Fibroblast of skin of back (primary cell): ENCODE results near the gene TRAPPC1. TPM values are rescaled to one million over a fixed set of nuclear protein-coding genes. Genes with fewer than 3 reads are reported as not detected.
"Not testable (repeated sequence)": the region's sequence is repeated elsewhere in the genome, so short reads cannot be mapped to it uniquely, and the experiment has no call there.

ENCODE experiments used
- DNase-seq: peaks from one replicate; pipeline ENCODE4 v3.0.0-alpha.2; 2013
- polyA plus RNA-seq, 2 experiments: library from polyadenylated mRNA; unstranded; fragments of 120-200 nt; gene quantifications; one replicate each; pipeline ENCODE4 v1.2.1, GENCODE V29; 2013; ENCODE audit not compliant: insufficient read length in 2 of 2

TRAPPC1 gene, protein sequence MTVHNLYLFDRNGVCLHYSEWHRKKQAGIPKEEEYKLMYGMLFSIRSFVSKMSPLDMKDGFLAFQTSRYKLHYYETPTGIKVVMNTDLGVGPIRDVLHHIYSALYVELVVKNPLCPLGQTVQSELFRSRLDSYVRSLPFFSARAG
- 225 TPM for polyA plus RNA-seq (2013, experiment 1 of 2; ENCODE audit: insufficient read length)
- polyA plus RNA-seq (2013, experiment 2 of 2; ENCODE audit: insufficient read length) = 229 TPM

DNA sequence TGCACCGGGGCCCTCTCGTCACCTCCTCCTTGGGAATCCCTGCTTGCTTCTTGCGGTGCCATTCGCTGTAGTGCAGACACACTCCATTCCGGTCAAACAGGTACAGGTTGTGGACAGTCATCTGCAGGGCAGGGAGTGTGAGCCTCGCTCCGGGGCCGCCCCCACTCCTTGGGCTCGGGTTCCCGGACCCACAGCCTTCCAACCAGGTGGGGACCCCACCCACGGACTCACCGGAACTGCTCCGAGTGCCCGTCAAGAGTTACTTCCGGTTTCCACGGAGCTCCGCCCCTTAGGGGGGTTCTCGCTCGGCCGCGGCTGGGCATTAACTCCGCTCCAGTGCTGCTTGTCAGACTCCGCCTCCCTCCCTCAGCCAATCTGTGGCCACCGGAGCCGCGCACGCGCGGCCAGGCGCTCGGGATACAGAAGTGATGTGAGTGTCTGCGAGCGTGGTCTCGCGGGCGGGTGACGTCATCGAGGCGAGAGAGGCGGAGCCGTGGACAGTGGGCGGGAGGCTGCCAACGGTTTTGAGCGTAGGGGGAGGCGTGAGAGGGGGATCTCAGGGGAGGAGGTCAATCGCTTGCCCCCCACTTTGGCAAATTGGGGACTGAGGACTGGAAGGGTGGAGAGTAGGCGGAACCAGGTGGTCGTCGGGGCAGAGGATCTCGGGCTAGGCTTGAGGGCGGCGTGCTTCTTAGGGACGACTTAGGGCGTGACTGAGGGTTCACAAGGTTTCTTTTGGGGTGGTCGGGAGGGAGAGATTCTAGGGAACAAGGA, at the start of gene TRAPPC1, which contains the start of gene CNTROB:
TRAPPC1 (minus strand) TSS at position 238 of the 774 bp plus-strand sequence; CDS start at position 121, 117 bp downstream.
CNTROB (plus strand) TSS at position 498 of the 774 bp plus-strand sequence. CDS start 874 bp downstream, outside the sequence.
- DNase-seq = peak; percentile 99

DNA sequence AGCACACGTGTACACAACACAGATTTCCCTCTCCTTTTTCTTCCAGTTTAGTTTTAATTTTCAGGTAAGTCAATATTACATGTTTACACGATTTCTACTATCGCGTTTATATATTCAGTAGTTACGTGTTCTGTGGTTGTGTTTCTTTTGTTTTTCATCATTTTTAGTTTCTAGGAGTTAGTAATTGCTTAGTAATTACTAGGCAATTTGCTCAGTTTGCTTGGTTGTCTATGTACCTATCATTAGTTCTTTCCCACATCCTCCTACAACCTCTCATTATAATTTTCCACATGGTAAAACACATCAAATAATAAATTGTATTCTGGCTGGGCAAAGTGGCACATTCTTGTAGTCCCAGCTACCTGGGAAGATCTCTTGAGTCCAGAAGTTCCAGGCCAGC, 46.1 kb upstream of the TRAPPC1 start:
- DNase-seq = no peak

DNA sequence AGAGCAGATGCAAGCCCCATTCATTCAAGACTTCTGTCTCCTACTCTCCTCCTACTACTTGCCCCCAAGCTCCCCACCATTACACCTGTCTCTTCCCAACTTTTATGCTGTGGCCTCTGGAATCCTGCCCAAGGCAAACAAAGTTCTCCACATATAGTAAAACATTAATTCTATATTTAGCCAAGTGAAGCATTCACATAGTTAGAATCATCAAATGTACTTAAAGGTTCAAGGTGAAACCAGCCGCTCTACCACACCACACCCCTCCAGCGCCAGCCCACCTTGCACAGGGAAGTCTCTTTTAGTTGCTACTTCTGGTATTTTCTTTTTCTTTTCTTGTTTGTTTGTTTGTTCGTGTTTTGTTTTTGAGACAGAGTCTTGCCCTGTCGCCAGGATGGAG, 45.3 kb upstream of the TRAPPC1 start:
- DNase-seq = no peak

DNA sequence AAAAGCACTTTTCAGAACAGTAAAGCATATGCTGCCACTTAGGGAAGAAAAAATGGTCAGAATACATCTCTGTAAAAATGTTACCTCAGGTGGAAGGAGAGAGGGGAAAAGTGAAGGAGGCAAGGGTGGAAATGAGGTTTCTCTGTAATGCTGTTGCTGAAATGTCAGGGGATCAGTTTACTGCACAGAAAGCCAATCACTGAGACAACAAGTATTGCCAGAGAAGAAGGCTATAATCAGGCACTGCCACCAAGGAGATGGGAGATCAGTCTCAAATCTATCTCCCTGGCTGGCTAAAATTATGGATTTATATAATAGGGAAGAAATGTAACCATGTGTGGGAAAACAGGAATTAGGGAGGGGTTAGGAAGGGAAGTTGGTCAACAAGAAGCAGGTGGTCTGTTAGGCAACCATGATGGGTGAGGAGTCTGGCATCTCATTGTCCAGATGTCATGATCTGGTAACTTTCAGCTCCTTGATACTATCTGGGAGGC, 42.9 kb upstream of the TRAPPC1 start:
- no peak for DNase-seq

DNA sequence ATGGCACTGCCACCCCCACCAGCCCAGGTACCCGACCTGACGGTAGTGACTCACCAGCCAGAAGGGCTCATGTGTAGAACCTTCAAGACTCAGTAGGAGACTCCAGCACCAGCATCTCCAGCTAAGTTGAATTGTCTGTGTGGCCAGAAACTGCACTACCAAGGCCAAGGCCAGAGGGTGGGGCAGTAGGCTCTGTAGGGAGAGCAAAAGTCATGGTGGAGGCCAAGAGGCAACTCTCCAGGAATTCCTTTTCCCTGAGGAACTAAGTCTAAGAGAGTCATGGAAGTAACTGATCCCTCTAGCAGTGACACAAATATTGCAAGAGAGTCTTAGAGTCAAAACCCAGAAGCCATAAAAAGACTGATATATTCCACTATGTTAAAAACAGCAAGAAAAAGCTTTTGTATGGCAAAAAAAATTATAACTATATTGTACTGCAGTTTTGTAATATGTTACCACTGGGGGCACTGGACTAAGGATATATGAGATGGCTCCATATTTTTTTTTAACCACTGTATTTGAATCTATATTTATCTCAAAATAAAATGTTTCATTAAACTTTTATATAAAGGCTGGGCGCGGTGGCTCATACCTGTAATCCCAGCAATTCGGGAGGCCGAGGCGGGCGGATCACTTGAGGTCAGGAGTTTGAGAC, 40.5 kb upstream of the TRAPPC1 start:
- DNase-seq = no peak

DNA sequence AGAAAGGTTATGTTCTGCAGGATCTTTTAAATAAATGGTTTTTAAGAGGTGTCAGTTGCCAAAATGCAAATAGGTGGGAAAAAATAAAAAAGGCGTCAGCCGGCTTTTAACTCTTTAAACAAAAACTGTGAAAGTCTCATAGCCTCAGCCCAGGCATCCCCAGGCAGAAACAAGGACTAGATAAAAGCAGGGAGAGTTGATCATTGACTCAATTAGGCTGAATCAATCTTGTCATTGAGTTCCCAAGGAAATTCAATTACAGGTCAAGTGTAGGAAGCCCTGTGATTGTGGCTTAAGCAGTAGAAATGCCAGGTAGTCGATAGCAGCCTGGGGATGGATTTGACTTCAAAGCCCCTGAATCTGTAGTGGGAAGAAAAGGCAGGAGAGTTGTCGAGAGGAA, 39.9 kb upstream of the TRAPPC1 start:
- DNase-seq = no peak

DNA sequence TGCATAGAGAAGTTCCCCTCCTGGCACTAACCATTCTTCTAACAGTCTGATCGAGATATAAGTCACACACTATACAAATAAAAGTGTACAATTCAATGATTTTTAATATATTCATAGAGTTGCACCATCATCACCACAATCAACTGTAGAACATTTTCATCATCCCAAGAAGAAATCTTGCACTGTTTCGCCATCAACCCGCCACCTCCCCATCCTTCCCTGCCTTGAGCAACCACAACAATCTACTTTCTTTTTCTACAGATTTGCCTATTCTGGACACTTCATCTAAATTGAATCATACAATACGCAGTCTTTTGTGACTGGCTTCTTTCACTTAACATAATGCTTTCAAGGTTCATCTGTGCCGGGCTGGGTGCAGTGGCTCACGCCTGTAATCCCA, 37.7 kb upstream of the TRAPPC1 start:
- DNase-seq = no peak

DNA sequence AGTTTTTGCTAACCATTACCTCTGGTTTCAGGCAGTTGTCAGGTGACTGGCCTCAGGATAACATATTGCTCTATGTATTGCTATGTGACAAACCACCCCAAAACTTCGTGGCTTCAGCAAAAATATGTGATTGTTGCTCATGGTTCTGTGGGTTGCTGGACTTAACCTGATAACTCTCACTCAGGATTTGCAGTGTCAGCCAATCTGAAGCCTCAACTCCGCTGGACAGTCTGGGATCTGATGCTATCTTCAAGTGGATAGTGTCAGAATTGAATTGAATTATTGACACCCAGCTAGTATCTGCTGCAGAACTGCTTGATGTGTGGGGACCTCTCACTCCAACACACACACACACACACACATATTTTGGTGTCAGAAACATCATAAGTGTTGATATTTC, 36.0 kb upstream of the TRAPPC1 start:
- DNase-seq = no peak

DNA sequence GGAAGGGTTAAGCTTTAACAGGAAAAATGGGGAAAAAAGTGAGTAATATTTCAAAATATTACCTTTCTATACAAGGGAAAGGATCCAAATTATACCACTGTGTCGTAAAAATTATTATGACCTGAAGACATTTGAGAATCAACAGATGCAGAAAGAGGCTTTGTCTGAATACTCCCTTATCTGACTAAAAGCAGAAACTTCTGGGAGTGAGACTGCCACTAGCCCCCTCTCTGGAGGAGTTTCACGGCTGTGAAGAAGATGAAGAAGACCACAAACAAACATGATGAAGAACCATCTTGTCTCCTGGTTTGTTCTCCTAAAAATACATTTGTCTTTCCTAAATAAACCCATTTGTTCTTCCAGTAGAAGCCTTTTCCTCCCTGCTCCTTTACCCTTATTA, 29.7 kb upstream of the TRAPPC1 start:
- no peak for DNase-seq

DNA sequence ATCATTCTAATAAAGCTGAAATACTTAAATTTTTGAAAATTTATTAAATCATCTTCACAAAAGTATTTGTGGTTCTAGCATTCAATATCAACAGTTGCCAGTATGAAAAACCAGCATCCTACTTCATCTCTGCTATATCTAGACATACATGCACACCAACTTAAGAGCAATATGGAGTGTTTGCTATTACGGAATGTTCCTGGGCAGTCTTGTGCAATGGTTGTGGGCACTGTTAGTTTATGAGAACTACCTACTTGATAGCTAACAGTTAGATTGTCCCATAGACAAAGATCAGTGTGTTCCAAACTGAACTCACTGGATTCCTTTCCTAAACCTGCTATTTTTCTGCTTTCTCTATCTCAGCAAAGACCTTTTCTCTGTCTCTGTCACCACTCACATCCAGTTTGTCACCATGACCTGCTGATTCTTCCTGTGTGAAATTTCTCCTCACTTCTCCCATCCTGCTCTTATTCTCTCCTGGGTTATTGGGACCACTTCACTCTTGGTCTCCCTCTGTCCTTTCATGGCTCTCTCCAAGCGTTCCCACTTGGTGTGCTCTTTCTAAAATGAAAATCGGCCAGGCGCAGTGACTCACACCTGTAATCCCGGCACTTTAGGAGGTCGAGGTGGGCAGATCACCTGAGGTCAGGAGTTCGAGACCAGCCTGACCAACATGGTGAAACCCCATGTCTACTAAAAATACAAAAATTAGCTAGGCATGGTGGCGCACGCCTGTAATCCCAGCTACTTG, 27.9 kb upstream of the TRAPPC1 start:
- no peak for DNase-seq

DNA sequence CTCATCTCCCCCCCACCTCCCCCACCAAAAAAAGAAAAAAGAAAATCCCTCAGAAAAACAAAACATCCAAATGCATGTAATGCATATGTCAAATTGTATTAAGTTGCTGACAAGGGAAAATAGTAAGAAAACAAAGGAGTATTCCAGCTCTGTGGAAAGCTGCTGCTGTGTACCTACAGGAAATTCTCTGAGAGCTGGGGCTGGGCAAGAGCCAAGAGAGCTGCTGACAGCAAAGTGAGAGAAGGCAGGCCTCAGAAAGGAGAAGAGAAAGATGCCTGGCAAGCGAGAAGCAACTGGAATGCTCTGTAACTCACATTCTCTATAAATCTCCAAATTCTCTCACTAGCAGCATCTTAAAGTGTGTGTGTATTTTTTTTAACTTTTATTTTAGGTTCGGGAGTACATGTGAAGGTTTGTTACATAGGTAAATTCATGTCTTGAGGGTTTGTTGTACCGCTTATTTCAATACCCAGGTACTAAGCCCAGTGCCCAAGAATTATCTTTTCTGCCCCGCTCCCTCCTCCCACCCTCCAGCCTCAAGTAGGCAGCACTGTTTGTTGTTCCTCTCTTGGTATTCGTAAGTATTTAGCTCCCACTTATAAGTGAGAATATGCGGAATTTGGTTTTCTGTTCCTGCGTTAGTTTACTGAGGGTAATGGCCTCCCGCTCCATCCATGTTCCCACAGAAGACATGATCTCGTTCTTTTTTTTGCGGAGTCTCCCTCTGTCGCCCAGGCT, 24.7 kb upstream of the TRAPPC1 start:
- DNase-seq = no peak

DNA sequence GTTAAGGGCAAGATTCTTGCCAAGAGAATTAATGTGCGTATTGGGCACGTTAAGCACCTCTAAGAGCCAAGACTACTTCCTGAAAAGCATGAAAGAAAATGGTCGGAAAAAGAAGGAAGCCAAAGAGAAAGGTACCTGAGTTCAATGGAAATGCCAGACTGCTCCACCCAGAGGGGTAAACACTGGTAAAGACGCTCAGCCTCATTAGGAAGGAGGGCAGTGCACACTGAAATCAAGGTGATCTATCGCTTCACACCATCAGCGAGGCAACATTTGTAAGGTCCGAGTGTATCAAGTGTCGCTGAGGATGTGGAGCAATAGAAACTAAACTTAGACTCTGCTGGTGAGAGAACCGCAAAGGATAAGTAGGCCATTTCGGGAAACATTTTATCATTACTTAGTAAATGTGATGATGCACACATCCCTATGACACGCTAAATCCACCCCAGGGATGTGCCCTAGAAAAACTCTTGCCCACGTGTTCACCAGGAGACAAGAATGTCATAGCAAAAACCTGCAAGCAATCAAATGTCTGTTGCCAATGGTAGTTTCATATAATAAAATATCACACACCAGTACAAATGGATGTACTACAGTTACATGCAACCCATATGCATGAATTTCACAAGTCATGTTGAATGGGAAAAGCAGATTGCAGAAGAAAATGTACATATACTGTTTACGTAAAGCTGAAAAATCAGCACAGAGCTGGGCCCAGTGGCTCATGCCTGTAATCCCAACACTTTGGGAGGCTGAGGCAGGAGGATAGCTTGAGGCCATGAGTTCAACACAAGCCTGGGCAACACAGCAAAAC, 23.9 kb upstream of the TRAPPC1 start:
- peak; percentile 7 for DNase-seq

DNA sequence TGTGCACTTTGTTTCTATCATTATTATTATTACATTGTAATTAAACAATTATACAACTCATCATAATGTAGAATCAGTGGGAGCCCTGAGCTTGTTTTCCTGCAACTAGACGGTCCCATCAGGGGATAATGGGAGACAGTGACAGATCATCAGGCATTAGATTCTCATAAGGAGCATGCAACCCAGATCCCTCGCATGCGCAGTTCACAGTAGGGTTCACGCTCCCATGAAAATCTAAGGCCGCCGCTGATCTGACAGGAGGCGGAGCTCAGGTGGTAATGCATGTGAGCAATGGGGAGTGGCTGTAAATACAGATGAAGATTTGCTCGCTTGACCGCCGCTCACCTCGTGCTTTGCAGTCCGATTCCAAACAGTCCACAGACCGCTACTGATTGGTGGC, 21.5 kb upstream of the TRAPPC1 start:
- DNase-seq = not testable (repeated sequence)

DNA sequence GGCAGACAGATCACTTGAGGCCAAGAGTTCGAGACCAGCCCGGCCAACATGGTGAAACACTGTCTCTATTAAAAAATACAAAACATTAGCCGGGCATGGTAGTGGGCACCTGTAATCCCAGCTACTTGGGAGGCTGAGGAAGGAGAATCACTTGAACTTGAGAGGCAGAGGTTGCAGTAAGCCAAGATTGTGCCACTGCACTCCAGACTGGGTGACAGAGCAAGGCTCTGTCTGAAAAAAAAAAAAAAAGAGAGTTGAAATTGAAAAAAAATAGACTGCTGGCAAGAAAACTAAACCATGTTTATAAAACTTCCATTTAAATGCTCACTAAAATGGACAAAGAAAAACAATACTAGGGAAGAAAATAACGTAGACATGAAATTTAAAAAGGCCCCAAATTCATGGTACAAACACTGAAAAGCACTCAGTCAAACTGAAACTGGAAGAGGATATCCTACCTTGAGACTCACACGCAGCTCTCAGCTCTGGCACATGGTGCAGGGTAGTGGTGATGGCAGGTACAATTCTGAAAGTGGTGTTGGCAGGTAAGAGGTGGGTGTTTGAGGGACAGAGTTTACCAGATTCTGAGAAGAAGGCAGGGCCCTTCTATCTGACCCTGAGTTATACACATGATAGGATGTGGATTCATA, 19.5 kb upstream of the TRAPPC1 start:
- no peak for DNase-seq

DNA sequence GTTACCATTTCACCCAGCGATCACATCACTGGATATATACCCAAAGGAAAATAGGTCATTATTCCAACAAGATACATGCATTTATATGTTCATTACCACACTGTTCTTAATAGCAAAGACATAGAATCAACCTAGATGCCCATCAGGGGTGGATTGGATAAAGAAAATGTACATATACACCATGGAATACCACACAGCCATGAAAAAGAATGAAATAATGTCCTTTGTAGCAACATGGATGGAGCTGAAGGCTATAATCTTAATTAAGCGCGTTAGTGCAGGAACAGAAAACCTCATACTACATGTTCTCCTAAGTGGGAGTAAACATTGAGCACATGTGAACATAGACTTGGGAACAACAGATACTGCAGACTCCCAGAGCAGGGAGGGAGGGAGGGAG, 18.8 kb upstream of the TRAPPC1 start:
- no peak for DNase-seq

DNA sequence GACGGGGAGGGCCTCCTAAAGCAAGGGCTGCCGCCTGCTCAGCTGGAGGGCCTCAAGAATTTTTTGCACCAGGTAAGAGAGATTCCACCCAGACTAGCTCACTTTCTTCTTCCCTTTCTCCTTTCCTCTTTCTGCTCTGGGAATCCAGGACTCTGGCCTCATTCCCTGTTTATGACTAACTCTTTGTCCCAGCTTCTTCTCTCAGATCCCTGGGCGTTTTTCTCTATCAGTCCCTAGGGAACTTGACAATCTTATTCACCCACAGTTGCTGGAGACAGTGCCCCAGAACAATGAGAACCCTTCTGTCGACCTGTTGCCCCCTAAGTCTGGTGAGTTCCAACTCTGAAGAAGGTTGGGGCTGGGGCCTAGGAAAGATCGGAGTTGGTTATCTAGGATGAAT, 15.9 kb upstream of the TRAPPC1 start:
- peak; percentile 22 for DNase-seq

DNA sequence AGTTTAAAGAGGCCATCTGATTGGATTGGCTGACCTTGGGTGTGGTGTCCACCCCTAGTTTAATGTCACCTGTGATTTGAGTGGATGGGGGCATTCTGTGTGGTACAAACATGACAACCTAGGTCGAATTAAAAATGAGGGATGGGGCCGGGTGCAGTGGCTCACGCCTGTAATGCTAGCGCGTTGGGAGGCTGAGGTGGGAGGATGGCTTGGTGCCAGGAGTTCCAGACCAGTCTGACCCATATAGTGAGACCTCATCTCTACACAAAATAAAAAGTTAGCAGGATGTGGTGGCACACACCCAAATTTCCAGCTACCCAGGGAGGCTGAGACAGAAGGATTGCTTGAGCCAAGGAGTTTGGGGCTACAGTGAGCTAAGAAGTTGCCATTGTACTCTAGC, 14.7 kb upstream of the TRAPPC1 start:
- no peak for DNase-seq

DNA sequence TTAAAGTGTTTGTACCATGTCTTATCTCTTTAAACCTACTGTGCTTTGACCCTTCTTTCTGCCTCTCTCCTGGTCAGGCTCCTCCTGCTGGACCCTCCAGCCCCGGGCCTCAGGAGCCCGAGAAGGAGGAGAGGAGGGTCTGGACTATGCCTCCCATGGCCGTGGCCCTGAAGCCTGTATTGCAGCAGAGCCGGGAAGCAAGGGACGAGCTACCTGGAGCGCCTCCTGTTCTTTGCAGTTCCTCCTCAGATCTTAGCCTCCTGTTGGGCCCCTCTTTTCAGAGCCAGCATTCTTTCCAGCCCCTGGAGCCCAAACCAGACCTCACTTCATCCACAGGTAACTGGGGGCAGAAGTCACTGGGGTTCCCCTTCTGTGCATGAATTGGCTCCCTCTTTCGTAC, 13.9 kb upstream of the TRAPPC1 start:
- DNase-seq = no peak

DNA sequence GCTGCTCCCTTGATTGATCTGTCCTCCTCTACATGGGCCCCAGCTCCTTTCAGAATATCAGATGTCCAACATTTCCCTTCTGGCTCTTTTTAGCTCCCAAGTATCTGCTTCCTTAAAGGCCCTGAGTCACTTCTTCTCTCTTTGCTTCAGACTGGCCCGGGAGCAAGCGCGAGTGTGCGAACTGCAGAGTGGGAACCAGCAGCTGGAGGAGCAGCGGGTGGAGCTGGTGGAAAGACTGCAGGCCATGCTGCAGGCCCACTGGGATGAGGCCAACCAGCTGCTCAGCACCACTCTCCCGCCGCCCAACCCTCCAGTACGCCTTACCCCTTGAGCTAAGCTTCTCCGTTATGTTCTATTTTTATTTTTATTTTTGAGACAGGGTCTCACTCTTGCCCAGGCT, 12.6 kb upstream of the TRAPPC1 start:
- DNase-seq = no peak

DNA sequence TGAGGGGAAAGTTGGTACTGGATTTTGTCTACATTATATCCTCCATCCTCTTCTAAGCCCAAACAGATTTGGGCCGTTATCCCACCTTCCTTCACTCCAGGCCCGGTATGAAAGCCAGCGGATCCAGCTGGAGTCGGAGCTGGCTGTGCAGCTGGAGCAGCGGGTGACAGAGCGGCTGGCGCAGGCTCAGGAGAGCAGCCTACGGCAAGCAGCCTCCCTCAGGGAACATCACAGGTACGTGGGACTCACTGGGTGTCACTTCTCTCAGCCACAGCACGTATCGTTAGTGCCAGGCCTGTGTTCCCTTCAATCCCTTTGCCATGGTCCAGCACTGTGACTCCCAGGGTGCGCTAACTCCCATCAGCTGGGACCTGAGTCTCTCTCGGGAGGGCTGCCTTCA, 11.5 kb upstream of the TRAPPC1 start:
- DNase-seq = no peak

DNA sequence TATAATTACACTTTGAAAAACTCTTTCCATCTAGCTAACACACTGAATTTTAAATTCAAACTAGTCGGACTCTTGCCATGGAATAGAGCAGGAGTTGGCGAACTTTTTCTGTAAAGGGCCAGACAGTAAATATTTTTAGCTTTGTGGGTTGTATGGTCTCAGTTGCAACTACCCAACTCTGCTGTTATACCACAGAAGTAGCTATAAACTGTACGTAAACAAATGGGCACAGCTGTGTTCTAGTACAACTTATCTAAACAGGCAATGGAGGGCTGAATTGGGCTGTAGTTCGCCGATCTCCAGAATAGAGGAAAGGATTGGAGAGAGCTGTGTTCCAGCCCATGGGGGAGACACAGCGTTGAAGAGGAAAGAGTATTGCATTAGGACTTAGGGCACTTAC, 9.0 kb upstream of the TRAPPC1 start:
- no peak for DNase-seq
